GM18861 (cell line): ENCODE results near the gene HTT.

Experiments used
- ATAC-seq: cut with Tn5 transposase; IDR thresholded peaks from one replicate; pipeline ENCODE4 v1.9.1; 2021; ENCODE audit not compliant: unreplicated experiment

The HTT gene

GRCh38 chr4:3257556-3258482 lies 183.3 kb downstream of the HTT start:
- ATAC-seq, result peak; percentile 57

- ATAC-seq, result no peak
These were observed 187.1 kb downstream of the HTT start for GRCh38 chr4:3261411-3262207.

- ATAC-seq, result no peak
These were observed 187.9 kb downstream of the HTT start for GRCh38 chr4:3262208-3263052.

GRCh38 chr4:3263053-3263875 lies 188.8 kb downstream of the HTT start:
- ATAC-seq, result no peak

GRCh38 chr4:3263876-3264193 lies 189.4 kb downstream of the HTT start:
- no peak for ATAC-seq

GRCh38 chr4:3266076-3266475 lies 191.6 kb downstream of the HTT start:
- ATAC-seq, result no peak

- no peak for ATAC-seq
These were observed 193.3 kb downstream of the HTT start for GRCh38 chr4:3267576-3268394.

GRCh38 chr4:3268395-3269104 lies 194.1 kb downstream of the HTT start:
- no peak for ATAC-seq

GRCh38 chr4:3269105-3269927 lies 194.8 kb downstream of the HTT start:
- no peak for ATAC-seq

GRCh38 chr4:3269991-3270611 lies 195.6 kb downstream of the HTT start:
- no peak for ATAC-seq

GRCh38 chr4:3271131-3271530 lies 196.7 kb downstream of the HTT start:
- no peak for ATAC-seq

GRCh38 chr4:3276986-3277385 lies 202.5 kb downstream of the HTT start:
- ATAC-seq, result no peak

GRCh38 chr4:3280466-3280865 lies 206.0 kb downstream of the HTT start:
- ATAC-seq, result no peak

GRCh38 chr4:3283483-3283882 lies 209.0 kb downstream of the HTT start:
- ATAC-seq, result no peak

GRCh38 chr4:3283916-3284315 lies 209.4 kb downstream of the HTT start:
- no peak for ATAC-seq

- ATAC-seq, result no peak
These were observed 210.5 kb downstream of the HTT start for GRCh38 chr4:3284734-3285557.
